Fibroblast of the conjunctiva (primary cell): ENCODE results near the gene SH3BGRL3.
"Not testable (repeated sequence)": the region's sequence is repeated elsewhere in the genome, so short reads cannot be mapped to it uniquely, and the experiment has no call there.

Experiments
- DNase-seq: peaks from one replicate; pipeline ENCODE4 v3.0.0-alpha.2; 2010; ENCODE audit warnings: low read depth

Gene SH3BGRL3

GRCh38 chr1:26290882-26291261 is 11.0 kb downstream of the SH3BGRL3 start:
- no peak for DNase-seq

- DNase-seq = no peak
Measured at GRCh38 chr1:26291433-26291832, 11.5 kb downstream of the SH3BGRL3 start.

GRCh38 chr1:26291939-26292338 is 12.1 kb downstream of the SH3BGRL3 start:
- DNase-seq = no peak

- DNase-seq = not testable (repeated sequence)
Measured at GRCh38 chr1:26292735-26293134, 12.8 kb downstream of the SH3BGRL3 start.

- DNase-seq = no peak
Measured at GRCh38 chr1:26293911-26294463, 14.1 kb downstream of the SH3BGRL3 start.

GRCh38 chr1:26295194-26296138 is 15.6 kb downstream of the SH3BGRL3 start:
- DNase-seq = no peak

GRCh38 chr1:26296340-26297056 is 16.6 kb downstream of the SH3BGRL3 start:
- no peak for DNase-seq

- no peak for DNase-seq
Measured at GRCh38 chr1:26297057-26297790, 17.3 kb downstream of the SH3BGRL3 start.

- DNase-seq = no peak
Measured at GRCh38 chr1:26297791-26298124, 17.9 kb downstream of the SH3BGRL3 start.

GRCh38 chr1:26300578-26301275 is 20.8 kb downstream of the SH3BGRL3 start:
- DNase-seq = no peak

- peak; percentile 68 for DNase-seq
Measured at GRCh38 chr1:26302733-26303405, 23.0 kb downstream of the SH3BGRL3 start.

GRCh38 chr1:26305667-26306289 is 25.9 kb downstream of the SH3BGRL3 start:
- no peak for DNase-seq

GRCh38 chr1:26306290-26307229 is 26.7 kb downstream of the SH3BGRL3 start, which contains the start of gene UBXN11:
UBXN11 (minus strand) TSS chr1:26306636; CDS start chr1:26302883, 3,753 bp downstream.
- DNase-seq = peak; percentile 89

- no peak for DNase-seq
Measured at GRCh38 chr1:26307363-26307781, 27.5 kb downstream of the SH3BGRL3 start.

- DNase-seq = not testable (repeated sequence)
Measured at GRCh38 chr1:26307966-26308899, 28.3 kb downstream of the SH3BGRL3 start.

GRCh38 chr1:26314501-26314900 is 34.6 kb downstream of the SH3BGRL3 start:
- DNase-seq = no peak

- no peak for DNase-seq
Measured at GRCh38 chr1:26315874-26316850, 36.3 kb downstream of the SH3BGRL3 start.
